B cell (primary cell): ENCODE measurements around the gene WNK1. TPM values are rescaled to one million over a fixed set of nuclear protein-coding genes. Genes with fewer than 3 reads are reported as not detected.
A peak's percentile ranks its signal among the peaks of the same experiment; 100 is the strongest.

ENCODE experiments used
- ATAC-seq: fragments of 200-7000 bp; cut with Tn5 transposase; one replicate; pipeline ENCODE4 v1.10.0; 2021; ENCODE audit warnings: low read depth, mild to moderate bottlenecking, moderate number of reproducible peaks, moderate library complexity
- CTCF ChIA-PET: fragments of 350-600 bp; sonication (Branson Sonifier 250); formaldehyde crosslinking; loops from one replicate; lab custom pipeline; 2021; ENCODE audit warnings: antibody characterized with exemption, inconsistent platforms; lab: Charles Lee
- POLR2A ChIA-PET: fragments of 350-600 bp; sonication (Branson Sonifier 250); formaldehyde crosslinking; loops from one replicate; lab custom pipeline; 2021; ENCODE audit warnings: antibody characterized with exemption; lab: Charles Lee
- DNase-seq: peaks from one replicate; pipeline ENCODE4 v3.0.0; 2013
- H2AFZ ChIP-seq: 2 replicates; pipeline ENCODE4 v1.6.1; 2012; ENCODE audit warnings: mild to moderate bottlenecking, low read depth, low read length; ENCODE audit not compliant: insufficient read depth, poor library complexity, severe bottlenecking
- H3K27ac ChIP-seq, 2 donors: 1 replicate in 1 of 2; 2 replicates in 1 of 2; pipeline ENCODE4 v1.5.1; 2012 to 2013; ENCODE audit warnings: low read length in 2 of 2, mild to moderate bottlenecking in 2 of 2, moderate library complexity in 1 of 2
- H3K27me3 ChIP-seq, 4 experiments: fragments of 200-600 bp in 1 of 4; sonication (generic) in 1 of 4; replicated peaks in 1 of 4; 1 replicate in 2 of 4; 2 replicates in 2 of 4; pipeline versions ENCODE4 v1.6.1 to v1.7.0; 2013 to 2016; ENCODE audit warnings: low read length in 3 of 4, mild to moderate bottlenecking in 2 of 4, mixed read lengths in 1 of 4, moderate library complexity in 1 of 4; ENCODE audit not compliant: insufficient read depth in 4 of 4, control insufficient read depth in 3 of 4; ENCODE audit errors: control extremely low read depth in 1 of 4
- H3K36me3 ChIP-seq, 2 experiments: replicated peaks in 1 of 2; 1 replicate in 1 of 2; 2 replicates in 1 of 2; pipeline versions ENCODE4 v1.6.1 to v1.7.1; 2013; ENCODE audit warnings: low read length in 1 of 2; ENCODE audit not compliant: insufficient read depth in 2 of 2, control insufficient read depth in 1 of 2; ENCODE audit errors: control extremely low read depth in 1 of 2, extremely low read depth in 1 of 2
- H3K4me1 ChIP-seq, 2 donors: fragments of 200-600 bp in 1 of 2; sonication (generic) in 1 of 2; 1 replicate in 1 of 2; 2 replicates in 1 of 2; pipeline versions ENCODE4 v1.5.1 to v1.6.1; 2013 to 2017; ENCODE audit warnings: low read length in 2 of 2; ENCODE audit not compliant: control insufficient read depth in 2 of 2, insufficient read depth in 2 of 2
- H3K4me2 ChIP-seq: replicated peaks from 2 replicates; pipeline ENCODE3; 2012; ENCODE audit warnings: mild to moderate bottlenecking, low read depth, low read length; ENCODE audit not compliant: poor library complexity, severe bottlenecking
- H3K4me3 ChIP-seq, 5 experiments: fragments of 200-600 bp in 1 of 5; sonication (generic) in 1 of 5; 1 replicate in 3 of 5; 2 replicates in 2 of 5; pipeline versions ENCODE4 v1.5.1 to v1.7.0; 2011 to 2016; ENCODE audit warnings: low read length in 4 of 5, mild to moderate bottlenecking in 4 of 5, low read depth in 2 of 5, control low read depth in 1 of 5, moderate library complexity in 1 of 5; ENCODE audit not compliant: insufficient read depth in 1 of 5; ENCODE audit errors: control extremely low read depth in 1 of 5, extremely low read depth in 1 of 5
- H3K79me2 ChIP-seq: fragments of 200-600 bp; sonication (generic); one replicate; pipeline ENCODE4 v1.6.0; 2016; ENCODE audit warnings: low read length; ENCODE audit not compliant: control insufficient read depth, insufficient read depth
- H3K9ac ChIP-seq: fragments of 200-600 bp; sonication (generic); 2 replicates; pipeline ENCODE4 v1.6.1; 2017; ENCODE audit warnings: mild to moderate bottlenecking, low read length, moderate library complexity
- H3K9me3 ChIP-seq, 3 donors: one replicate each; pipeline versions ENCODE4 v1.6.1 to v1.7.1; 2013; ENCODE audit warnings: low read length in 2 of 3; ENCODE audit not compliant: control insufficient read depth in 2 of 3, insufficient read depth in 1 of 3; ENCODE audit errors: control extremely low read depth in 1 of 3
- H4K20me1 ChIP-seq: 2 replicates; pipeline ENCODE4 v1.6.0; 2012; ENCODE audit warnings: mild to moderate bottlenecking, low read length; ENCODE audit not compliant: insufficient read depth, control insufficient read depth, poor library complexity, severe bottlenecking
- H3K27ac Mint-ChIP-seq: one replicate; pipeline ENCODE4 v1.8.0; 2021; ENCODE audit warnings: mixed read lengths
- H3K27me3 Mint-ChIP-seq: one replicate; pipeline ENCODE4 v1.8.0; 2021; ENCODE audit warnings: mixed read lengths
- H3K4me1 Mint-ChIP-seq: one replicate; pipeline ENCODE4 v1.8.0; 2021; ENCODE audit warnings: mixed read lengths
- H3K4me3 Mint-ChIP-seq: one replicate; pipeline ENCODE4 v1.8.0; 2021; ENCODE audit warnings: mixed read lengths
- H3K9me3 Mint-ChIP-seq: one replicate; pipeline ENCODE4 v1.8.0; 2022; ENCODE audit warnings: mixed read lengths; ENCODE audit not compliant: insufficient read depth
- CTCF ChIP-seq: fragments of 200-600 bp; IDR thresholded peaks from one replicate; pipeline ENCODE4 v1.8.0; 2022; ENCODE audit warnings: antibody characterized with exemption, mild to moderate bottlenecking
- EZH2 ChIP-seq: IDR thresholded peaks from 2 replicates; pipeline ENCODE4 v1.6.1; 2012; ENCODE audit warnings: borderline replicate concordance, low read depth, mild to moderate bottlenecking, moderate library complexity, low read length; ENCODE audit not compliant: insufficient read depth, poor library complexity, severe bottlenecking
- WGBS: methylation state at CpG from one replicate; pipeline ENCODE4 v1.1.5; 2013; ENCODE audit warnings: missing lambda C conversion rate; ENCODE audit not compliant: insufficient coverage; 5-methylcytosine and 5-hydroxymethylcytosine counted together
- intact Hi-C: fragments of 100-400 bp; cut with micrococcal nuclease; formaldehyde crosslinking; loops from one replicate; pipeline ENCODE4 v1.10.0; 2022
- polyA plus RNA-seq: library from polyadenylated mRNA; depleted of rRNA; stranded (reverse); fragments of >200 nt; gene quantifications from 2 replicates; pipeline ENCODE4 v1.2.3, GENCODE V29; 2012
- total RNA-seq, 2 donors: library from RNA; stranded (reverse); fragments of 120-200 nt in 1 of 2; gene quantifications; 1 replicate in 1 of 2; 2 replicates in 1 of 2; pipeline versions ENCODE4 v1.2.3 to v1.2.4, GENCODE V29; 2013 to 2022

Gene WNK1
- total and polyA plus RNA-seq, 2 donors (not counting 1 experiment from before 2014, with no cell fraction given): 43.9 to 188 TPM

GRCh38 chr12:789852-790563 lies 37.6 kb downstream of the WNK1 start:
- no peak for ATAC-seq

More at GRCh38 chr12:789852-790563, 37.6 kb downstream of the WNK1 start:
- H3K9ac ChIP-seq: no peak overlapping the region
- peaks cover 99% of the 10 kb centered on the region for H3K79me2 ChIP-seq
- no peaks in the 10 kb centered on the region for H3K9me3 ChIP-seq
- peaks cover 51% of the 10 kb centered on the region for H4K20me1 ChIP-seq
- DNase-seq: no peak
- H3K4me1 Mint-ChIP-seq: peaks cover 57% of the 10 kb centered on the region
- POLR2A ChIA-PET: no interaction called here
- H3K36me3 ChIP-seq: no peaks in the 10 kb centered on the region
- H3K4me2 ChIP-seq: peak overlapping the region; percentile 28
- WGBS: no CpG with 5 or more reads among the region's 3 CpGs
- TF ChIP-seq EZH2 (no peak), CTCF (no peak)
- no peaks in the 10 kb centered on the region for H3K27me3 Mint-ChIP-seq
- H3K27me3 ChIP-seq: no peaks in the 10 kb centered on the region
- H3K9me3 Mint-ChIP-seq: no peaks in the 10 kb centered on the region
- H3K27ac Mint-ChIP-seq: no peak overlapping the region
- CTCF ChIA-PET: no interaction called here
- peak overlapping the region in 1 of 2 donors; percentile 6 for H3K27ac ChIP-seq
- H3K4me3 Mint-ChIP-seq: no peak overlapping the region
- no peak overlapping the region for H2AFZ ChIP-seq
- H3K4me1 ChIP-seq: peaks cover 14 to 21% of the 10 kb centered on the region in 2 donors
- intact Hi-C loops: no loop called here
- H3K4me3 ChIP-seq: no peak overlapping the region
